ENCODE results near the gene THOP1.
A peak's percentile ranks its signal among the peaks of the same experiment; 100 is the strongest.
"Not testable (repeated sequence)": the region's sequence is repeated elsewhere in the genome, so short reads cannot be mapped to it uniquely, and the experiment has no call there.

Gene THOP1

GRCh38 chr19:2817237-2817829, 32.0 kb downstream of the THOP1 start:
- DNase-seq, result not testable (repeated sequence)

GRCh38 chr19:2819540-2820111, 34.3 kb downstream of the THOP1 start, which contains the start of gene ZNF554:
Gene ZNF554, plus strand, starts transcription at chr19:2819868. Its CDS starts 204 bp downstream, at chr19:2820072.
- DNase-seq, result peak; percentile 89

- no peak for DNase-seq
Measured at GRCh38 chr19:2820112-2820702, 34.9 kb downstream of the THOP1 start.

GRCh38 chr19:2822846-2823245, 37.5 kb downstream of the THOP1 start:
- DNase-seq, result no peak

GRCh38 chr19:2823646-2824045, 38.3 kb downstream of the THOP1 start:
- no peak for DNase-seq

- DNase-seq, result no peak
Measured at GRCh38 chr19:2824129-2824528, 38.8 kb downstream of the THOP1 start.

GRCh38 chr19:2827022-2827421, 41.7 kb downstream of the THOP1 start:
- DNase-seq, result no peak

- DNase-seq, result no peak
Measured at GRCh38 chr19:2827840-2828489, 42.7 kb downstream of the THOP1 start.

- no peak for DNase-seq
Measured at GRCh38 chr19:2834294-2834871, 49.1 kb downstream of the THOP1 start.

GRCh38 chr19:2837430-2837829, 52.1 kb downstream of the THOP1 start:
- DNase-seq, result no peak

- DNase-seq, result peak; percentile 98
Measured at GRCh38 chr19:2840794-2841791, 55.8 kb downstream of the THOP1 start, which contains the start of gene ZNF555. Gene ZNF555, plus strand, starts transcription at chr19:2841475. Its CDS starts 98 bp downstream, at chr19:2841573.

- DNase-seq, result no peak
Measured at GRCh38 chr19:2841855-2842574, 56.7 kb downstream of the THOP1 start.

GRCh38 chr19:2845107-2845506, 59.8 kb downstream of the THOP1 start:
- DNase-seq, result no peak

- no peak for DNase-seq
Measured at GRCh38 chr19:2846180-2846894, 61.0 kb downstream of the THOP1 start.

GRCh38 chr19:2847507-2847906, 62.2 kb downstream of the THOP1 start:
- DNase-seq, result no peak

- DNase-seq, result no peak
Measured at GRCh38 chr19:2848616-2849015, 63.3 kb downstream of the THOP1 start.

GRCh38 chr19:2850256-2850925, 65.1 kb downstream of the THOP1 start:
- no peak for DNase-seq

- DNase-seq, result no peak
Measured at GRCh38 chr19:2852598-2852997, 67.3 kb downstream of the THOP1 start.

GRCh38 chr19:2853015-2853606, 67.8 kb downstream of the THOP1 start:
- no peak for DNase-seq

- DNase-seq, result no peak
Measured at GRCh38 chr19:2854849-2855248, 69.5 kb downstream of the THOP1 start.
